Ectodermal cell (in vitro differentiated cells): Measurements from ENCODE around the gene KIF5C.

Experiments used
- H3K27ac ChIP-seq: 2 replicates; pipeline ENCODE4 v1.7.0; 2013; ENCODE audit warnings: mild to moderate bottlenecking, low read depth, low read length; ENCODE audit not compliant: insufficient read depth, poor library complexity, severe bottlenecking
- H3K27me3 ChIP-seq: 2 replicates; pipeline ENCODE4 v1.7.0; 2013; ENCODE audit warnings: mild to moderate bottlenecking, low read length; ENCODE audit not compliant: insufficient read depth, control insufficient read depth, poor library complexity, severe bottlenecking
- H3K36me3 ChIP-seq: one replicate; pipeline ENCODE4 v1.7.0; 2013; ENCODE audit warnings: low read length; ENCODE audit not compliant: control insufficient read depth, insufficient read depth
- H3K4me1 ChIP-seq: one replicate; pipeline ENCODE4 v1.7.0; 2013; ENCODE audit warnings: low read length; ENCODE audit not compliant: control insufficient read depth, insufficient read depth
- H3K4me3 ChIP-seq: 2 replicates; pipeline ENCODE4 v1.7.0; 2013; ENCODE audit warnings: low read depth, low read length, control low read depth; ENCODE audit not compliant: insufficient read depth
- H3K9me3 ChIP-seq: 2 replicates; pipeline ENCODE4 v1.7.0; 2013; ENCODE audit warnings: mild to moderate bottlenecking, low read length, moderate library complexity; ENCODE audit not compliant: control insufficient read depth
- WGBS, 2 experiments: methylation state at CpG; one replicate each; pipeline ENCODE4 v1.1.7; 2013; ENCODE audit warnings: missing lambda C conversion rate in 2 of 2; 5-methylcytosine and 5-hydroxymethylcytosine counted together

The KIF5C gene

GRCh38 chr2:148903294-148903693 is 28.3 kb downstream of the KIF5C start:
- H3K4me1 ChIP-seq, result peaks cover 5% of the 10 kb centered on the region
- H3K36me3 ChIP-seq, result no peaks in the 10 kb centered on the region
- no peak overlapping the region for H3K27ac ChIP-seq
- peaks cover 4% of the 10 kb centered on the region for H3K9me3 ChIP-seq
- H3K4me3 ChIP-seq, result no peak overlapping the region
- no peaks in the 10 kb centered on the region for H3K27me3 ChIP-seq
- 91 to 93% methylated on average over 6 of the region's 6 CpGs for WGBS, 2 experiments

DNA sequence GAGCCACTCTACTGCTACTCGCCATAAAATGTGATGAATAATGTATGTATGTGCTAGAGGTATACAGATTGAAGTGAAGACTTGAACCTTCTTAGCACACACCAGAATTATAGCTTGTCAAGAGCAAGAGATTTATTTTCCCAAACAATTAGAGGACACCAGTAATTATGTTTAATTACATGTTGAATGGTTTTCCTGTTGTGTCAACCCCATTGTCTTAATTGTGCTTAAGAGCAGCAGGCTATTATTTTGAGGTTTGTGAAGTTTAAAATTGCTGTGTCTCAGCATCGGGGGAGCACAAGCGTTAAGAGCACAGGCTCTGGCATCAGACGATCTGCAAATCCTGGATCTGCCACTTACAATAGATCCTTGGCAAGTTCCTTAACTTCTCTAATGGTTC is 29.0 kb downstream of the KIF5C start:
- 82 to 87% methylated on average over 4 of the region's 4 CpGs for WGBS, 2 experiments
- peaks cover 4% of the 10 kb centered on the region for H3K9me3 ChIP-seq
- no peak overlapping the region for H3K27ac ChIP-seq
- H3K27me3 ChIP-seq, result no peaks in the 10 kb centered on the region
- no peaks in the 10 kb centered on the region for H3K36me3 ChIP-seq
- H3K4me3 ChIP-seq, result no peak overlapping the region
- peaks cover 5% of the 10 kb centered on the region for H3K4me1 ChIP-seq

GRCh38 chr2:148906124-148906523 is 31.1 kb downstream of the KIF5C start:
- Histone ChIP-seq H3K9me3 (peaks cover 4% of the 10 kb centered on the region), H3K27me3 (no peaks in the 10 kb centered on the region), H3K4me1 (no peaks in the 10 kb centered on the region), H3K27ac (no peak overlapping the region), H3K4me3 (no peak overlapping the region), H3K36me3 (no peaks in the 10 kb centered on the region)
- 94% methylated on average over 4 of the region's 4 CpGs for WGBS, 2 experiments

DNA sequence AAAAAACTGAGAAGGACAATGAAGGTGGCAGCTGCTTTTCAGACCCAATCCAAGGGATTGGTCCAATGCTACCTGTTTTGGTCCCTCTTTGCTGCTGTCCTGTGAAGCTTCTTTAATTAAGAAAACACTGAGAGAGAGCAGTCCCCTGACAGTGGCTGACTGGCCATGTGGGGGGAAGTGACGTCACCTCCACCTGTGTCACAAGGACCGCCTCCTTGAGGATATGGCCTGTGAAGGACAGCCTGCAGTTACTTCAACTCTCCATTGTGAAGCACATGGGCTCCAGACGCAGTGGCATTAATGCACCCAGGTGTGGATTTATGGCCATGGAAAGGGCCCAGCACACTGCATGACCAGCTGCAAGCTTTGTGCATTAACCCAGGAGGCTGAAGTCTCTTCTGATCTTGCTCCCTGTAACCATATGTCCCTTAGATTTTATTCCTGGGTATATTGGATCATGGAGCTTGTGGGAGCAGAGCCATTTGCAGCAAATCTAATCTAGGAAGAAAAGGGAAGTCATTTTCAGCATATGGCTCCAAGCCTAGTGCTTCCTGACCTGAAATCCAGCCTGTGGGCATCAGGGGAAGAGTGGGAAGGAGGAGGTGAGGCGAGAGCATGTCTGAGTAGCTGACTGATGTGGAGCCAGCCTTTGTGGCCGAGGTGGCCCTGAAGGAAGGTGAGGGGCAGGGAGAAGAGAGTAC is 32.2 kb downstream of the KIF5C start:
- WGBS, 2 experiments, result 93 to 96% methylated on average over 5 of the region's 5 CpGs
- Histone ChIP-seq H3K36me3 (no peaks in the 10 kb centered on the region), H3K4me1 (no peaks in the 10 kb centered on the region), H3K9me3 (peaks cover 4% of the 10 kb centered on the region), H3K4me3 (no peak overlapping the region), H3K27me3 (no peaks in the 10 kb centered on the region), H3K27ac (no peak overlapping the region)

DNA sequence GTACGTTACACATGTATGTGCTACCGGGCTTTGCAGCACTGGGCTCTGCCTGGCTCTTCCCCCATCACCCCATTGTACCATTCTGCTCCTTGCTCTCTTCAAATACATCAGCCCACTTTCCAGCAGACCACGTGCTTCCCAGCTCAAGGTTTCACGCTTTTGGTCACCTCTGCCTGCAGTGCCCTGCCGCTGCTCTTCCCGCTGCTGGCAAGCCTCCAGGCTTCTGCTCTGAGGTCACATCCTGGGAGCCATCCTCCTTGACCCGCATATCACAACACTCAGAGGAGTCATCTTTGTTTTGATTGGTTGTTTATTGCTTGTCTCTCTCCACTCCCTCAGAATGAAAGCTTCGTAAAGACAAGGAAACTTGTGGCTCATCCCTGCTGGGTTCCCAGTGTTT is 34.1 kb downstream of the KIF5C start:
- Histone ChIP-seq H3K27me3 (no peaks in the 10 kb centered on the region), H3K4me1 (no peaks in the 10 kb centered on the region), H3K9me3 (peaks cover 4% of the 10 kb centered on the region), H3K27ac (no peak overlapping the region), H3K36me3 (no peaks in the 10 kb centered on the region), H3K4me3 (no peak overlapping the region)
- 84% methylated on average over 7 to 8 of the region's 8 CpGs for WGBS, 2 experiments

DNA sequence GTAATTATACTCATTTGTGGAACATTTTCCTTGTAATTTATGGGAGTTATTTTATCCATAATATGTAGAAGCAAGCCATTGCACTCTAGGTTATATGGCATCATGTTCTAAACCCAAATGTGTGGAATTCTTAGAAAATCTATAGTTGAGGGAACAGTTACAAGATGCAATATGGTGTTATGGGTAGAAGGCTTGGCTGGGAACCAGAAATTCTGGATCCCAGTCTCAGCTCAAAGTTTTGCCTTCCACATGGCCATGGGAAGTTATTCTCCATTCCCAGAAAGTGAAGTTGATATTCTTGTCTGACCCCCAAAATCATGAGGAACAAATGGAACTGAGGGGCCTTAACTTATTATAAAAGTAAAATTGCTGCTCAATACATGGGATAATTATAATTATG is 38.0 kb downstream of the KIF5C start:
- H3K9me3 ChIP-seq, result no peaks in the 10 kb centered on the region
- no peaks in the 10 kb centered on the region for H3K36me3 ChIP-seq
- H3K27me3 ChIP-seq, result no peaks in the 10 kb centered on the region
- no peak overlapping the region for H3K27ac ChIP-seq
- no peaks in the 10 kb centered on the region for H3K4me1 ChIP-seq
- H3K4me3 ChIP-seq, result no peak overlapping the region

- Histone ChIP-seq H3K27me3 (no peaks in the 10 kb centered on the region), H3K27ac (no peak overlapping the region), H3K4me3 (no peak overlapping the region), H3K9me3 (no peaks in the 10 kb centered on the region), H3K4me1 (no peaks in the 10 kb centered on the region), H3K36me3 (no peaks in the 10 kb centered on the region)
- 95 to 96% methylated on average over 8 of the region's 8 CpGs for WGBS, 2 experiments
Observed at GRCh38 chr2:148913492-148913891, 38.5 kb downstream of the KIF5C start.

DNA sequence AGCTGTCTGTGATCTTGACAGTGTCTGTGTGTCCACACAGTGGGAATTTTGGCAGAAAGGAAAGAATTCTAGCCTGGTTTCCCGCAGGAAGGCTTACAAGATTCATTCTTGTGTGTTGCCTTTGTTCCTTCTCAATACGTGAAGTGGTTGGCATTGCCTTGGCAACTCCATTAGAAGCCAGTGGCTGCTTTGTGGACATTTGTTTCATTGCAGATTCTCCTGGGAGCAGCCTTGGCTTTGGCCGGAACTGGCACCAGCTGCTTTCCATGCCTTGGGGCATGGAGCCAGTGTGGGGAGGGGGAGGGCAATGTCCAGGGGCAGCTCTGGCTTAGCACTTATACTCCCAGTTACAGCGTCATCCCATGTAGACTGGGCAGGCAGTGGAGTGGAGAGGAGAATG is 39.4 kb downstream of the KIF5C start:
- H3K36me3 ChIP-seq, result no peaks in the 10 kb centered on the region
- 92 to 95% methylated on average over 4 of the region's 4 CpGs for WGBS, 2 experiments
- no peak overlapping the region for H3K4me3 ChIP-seq
- no peaks in the 10 kb centered on the region for H3K4me1 ChIP-seq
- no peaks in the 10 kb centered on the region for H3K9me3 ChIP-seq
- no peaks in the 10 kb centered on the region for H3K27me3 ChIP-seq
- H3K27ac ChIP-seq, result no peak overlapping the region

GRCh38 chr2:148917431-148917830 is 42.4 kb downstream of the KIF5C start:
- no peaks in the 10 kb centered on the region for H3K27me3 ChIP-seq
- no peak overlapping the region for H3K27ac ChIP-seq
- no peaks in the 10 kb centered on the region for H3K4me1 ChIP-seq
- H3K9me3 ChIP-seq, result no peaks in the 10 kb centered on the region
- H3K36me3 ChIP-seq, result no peaks in the 10 kb centered on the region
- WGBS, 2 experiments, result 88 to 97% methylated on average over 1 of the region's 1 CpG
- H3K4me3 ChIP-seq, result no peak overlapping the region

DNA sequence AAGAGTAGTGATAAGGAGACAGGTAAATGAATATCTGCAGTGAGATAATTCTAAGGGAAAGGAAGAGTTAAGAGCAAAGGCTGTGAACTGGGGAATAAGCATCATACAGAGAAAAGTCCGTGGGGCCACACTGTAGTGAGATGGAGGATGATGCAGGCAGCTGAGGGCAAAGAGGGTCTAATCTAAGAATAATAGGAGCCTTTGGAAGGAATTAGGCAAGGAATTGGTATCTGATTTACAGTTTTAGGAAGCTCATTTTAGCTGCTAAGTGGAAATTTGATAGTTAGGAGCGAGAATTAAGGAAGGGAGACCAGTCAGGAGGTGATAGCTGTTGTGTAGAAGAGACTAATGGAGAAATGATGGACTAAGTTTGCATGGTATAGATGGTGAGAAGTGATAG is 43.5 kb downstream of the KIF5C start:
- no peaks in the 10 kb centered on the region for H3K27me3 ChIP-seq
- H3K27ac ChIP-seq, result no peak overlapping the region
- WGBS, 2 experiments, result 94% methylated on average over 2 of the region's 2 CpGs
- H3K4me1 ChIP-seq, result no peaks in the 10 kb centered on the region
- peaks cover under 1% of the 10 kb centered on the region for H3K36me3 ChIP-seq
- H3K9me3 ChIP-seq, result no peaks in the 10 kb centered on the region
- no peak overlapping the region for H3K4me3 ChIP-seq

DNA sequence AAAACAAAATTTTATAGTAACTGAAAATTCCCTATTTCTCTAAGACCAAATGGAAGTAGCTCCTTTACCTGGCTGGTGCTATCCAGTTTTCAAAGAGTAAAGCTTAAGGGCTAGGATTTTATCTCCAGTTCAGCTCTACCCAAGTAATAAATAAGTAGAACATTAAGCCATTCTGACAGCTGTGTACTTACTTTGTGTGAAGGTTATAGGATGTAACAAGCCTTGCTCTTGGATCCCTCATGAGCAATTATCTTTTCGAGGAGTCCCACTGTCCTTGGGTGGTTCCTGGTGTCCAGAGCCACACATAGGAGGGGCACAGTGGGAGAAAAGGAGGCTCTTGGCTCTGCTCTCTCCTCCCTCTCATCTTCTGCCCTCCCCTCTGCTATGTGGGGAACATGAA is 45.5 kb downstream of the KIF5C start:
- no peaks in the 10 kb centered on the region for H3K27me3 ChIP-seq
- 87 to 92% methylated on average over 1 of the region's 1 CpG for WGBS, 2 experiments
- peaks cover 3% of the 10 kb centered on the region for H3K36me3 ChIP-seq
- H3K27ac ChIP-seq, result no peak overlapping the region
- no peaks in the 10 kb centered on the region for H3K9me3 ChIP-seq
- H3K4me3 ChIP-seq, result no peak overlapping the region
- H3K4me1 ChIP-seq, result no peaks in the 10 kb centered on the region
